HCT116 (cell line): ENCODE results near the gene MDFI. TPM values are rescaled to one million over a fixed set of nuclear protein-coding genes. Genes with fewer than 3 reads are reported as not detected.

Experiments used
- ATAC-seq: fragments of 200-7000 bp; cut with Tn5 transposase; 2 replicates; pipeline ENCODE4 v1.9.1; 2020; ENCODE audit warnings: mild to moderate bottlenecking, moderate library complexity
- BruUV-seq: library from RNA; stranded (reverse); fragments of 400-500 nt; replicated peaks from 2 replicates; lab custom pipeline; 2021; lab: Mats Ljungman, UMichigan
- CTCF ChIA-PET: fragments of 300-600 bp; sonication (Branson Sonifier 250); formaldehyde crosslinking; loops from one replicate; lab custom pipeline; 2021; ENCODE audit warnings: antibody characterized with exemption; lab: Charles Lee
- POLR2A ChIA-PET: fragments of 300-600, 350-600 bp; sonication (Branson Sonifier 250); formaldehyde crosslinking; loops from one replicate; lab custom pipeline; 2021; ENCODE audit warnings: antibody characterized with exemption; lab: Charles Lee
- RAD21 ChIA-PET, 2 experiments: fragments of 300-600 bp; sonication (Branson Sonifier 250); formaldehyde crosslinking; loops; one replicate each; lab custom pipeline; 2023; ENCODE audit warnings: low total read pairs in 2 of 2; ENCODE audit not compliant: uncharacterized antibody in 2 of 2, unreplicated experiment in 2 of 2, low non-redundant PET in 1 of 2; lab: Charles Lee
- DNase-seq: peaks from one replicate; pipeline ENCODE4 v3.0.0-alpha.2; 2010; ENCODE audit warnings: low read depth, low spot score
- H2AFZ ChIP-seq: fragments of 200-600 bp; shearing (Covaris generic), sonication (generic); 2 replicates; pipeline ENCODE4 v1.6.1; 2017; ENCODE audit warnings: low read depth, mixed run types, mixed read lengths, antibody characterized with exemption, low read length; ENCODE audit not compliant: poor library complexity, severe bottlenecking
- H3K27ac ChIP-seq: 2 replicates; pipeline ENCODE4 v1.5.1; 2012; ENCODE audit warnings: low read depth, low read length
- H3K27me3 ChIP-seq: fragments of 200-600 bp; sonication (generic); 2 replicates; pipeline ENCODE4 v1.6.1; 2016; ENCODE audit warnings: mixed run types, low read length, mixed read lengths; ENCODE audit not compliant: insufficient read depth
- H3K36me3 ChIP-seq, 2 experiments: fragments of 200-500 bp in 1 of 2; fragments of 200-600 bp in 1 of 2; sonication (Bioruptor generic) in 1 of 2; sonication (generic) in 1 of 2; 2 replicates each; pipeline versions ENCODE4 v1.5.1 to v1.6.1; 2014 to 2016; ENCODE audit warnings: low read length in 2 of 2, inconsistent platforms in 1 of 2, mixed read lengths in 1 of 2, mixed run types in 1 of 2; ENCODE audit not compliant: insufficient read depth in 2 of 2, control insufficient read depth in 1 of 2
- H3K4me1 ChIP-seq, 2 experiments: fragments of 200-600 bp in 1 of 2; sonication (generic) in 1 of 2; 2 replicates each; pipeline versions ENCODE4 v1.5.1 to v1.6.1; 2012 to 2017; ENCODE audit warnings: low read length in 2 of 2, inconsistent platforms in 1 of 2, mild to moderate bottlenecking in 1 of 2, mixed read lengths in 1 of 2, mixed run types in 1 of 2, moderate library complexity in 1 of 2; ENCODE audit not compliant: insufficient read depth in 2 of 2, control insufficient read depth in 1 of 2
- H3K4me2 ChIP-seq: fragments of 200-600 bp; sonication (generic); 2 replicates; pipeline ENCODE4 v1.6.1; 2017; ENCODE audit warnings: mixed run types, low read length, mixed read lengths
- H3K4me3 ChIP-seq, 2 experiments: fragments of 200-600 bp in 1 of 2; sonication (generic) in 1 of 2; replicated peaks in 1 of 2; 2 replicates each; pipeline ENCODE4 v1.5.1; 2011 to 2016; ENCODE audit warnings: low read length in 2 of 2, control low read depth in 1 of 2, low read depth in 1 of 2, mild to moderate bottlenecking in 1 of 2, mixed read lengths in 1 of 2, mixed run types in 1 of 2
- H3K79me2 ChIP-seq: fragments of 200-600 bp; sonication (generic); 2 replicates; pipeline ENCODE4 v1.6.1; 2017; ENCODE audit warnings: mild to moderate bottlenecking, mixed run types, low read length, moderate library complexity, mixed read lengths; ENCODE audit not compliant: insufficient read depth
- H3K9ac ChIP-seq: fragments of 200-600 bp; sonication (generic); 2 replicates; pipeline ENCODE4 v1.6.1; 2016; ENCODE audit warnings: low read length, mixed read lengths
- H3K9me2 ChIP-seq: fragments of 200-600 bp; sonication (generic), shearing (Covaris generic); 2 replicates; pipeline ENCODE4 v1.6.1; 2017; ENCODE audit warnings: mixed run types, mild to moderate bottlenecking, moderate library complexity; ENCODE audit not compliant: insufficient read depth
- H3K9me3 ChIP-seq, 2 experiments: fragments of 200-500 bp in 1 of 2; fragments of 200-600 bp in 1 of 2; sonication (Bioruptor generic) in 1 of 2; sonication (generic) in 1 of 2; 2 replicates each; pipeline ENCODE4 v1.6.1; 2014 to 2017; ENCODE audit warnings: low read length in 2 of 2, mixed read lengths in 2 of 2, inconsistent platforms in 1 of 2, low read depth in 1 of 2, mild to moderate bottlenecking in 1 of 2, mixed run types in 1 of 2, moderate library complexity in 1 of 2; ENCODE audit not compliant: control insufficient read depth in 1 of 2, insufficient read depth in 1 of 2
- H4K20me1 ChIP-seq: fragments of 200-600 bp; sonication (generic), shearing (Covaris generic); 2 replicates; pipeline ENCODE4 v1.6.1; 2017; ENCODE audit warnings: mixed run types, mild to moderate bottlenecking, moderate library complexity; ENCODE audit not compliant: insufficient read depth
- CBX3 ChIP-seq: IDR thresholded peaks from 2 replicates; pipeline ENCODE4 v1.6.1; 2012; ENCODE audit warnings: low read depth
- CTCF ChIP-seq, 3 experiments: fragments of 200-600 bp in 1 of 3; sonication (generic) in 1 of 3; IDR thresholded peaks in 2 of 3; conservative IDR thresholded peaks in 1 of 3; 2 replicates each; pipeline ENCODE4 v1.5.1; 2012 to 2017; ENCODE audit warnings: low read depth in 2 of 3, low read length in 2 of 3, antibody characterized with exemption in 1 of 3, borderline replicate concordance in 1 of 3, control low read depth in 1 of 3, mild to moderate bottlenecking in 1 of 3, mixed read lengths in 1 of 3, mixed run types in 1 of 3, moderate library complexity in 1 of 3; ENCODE audit not compliant: insufficient read depth in 1 of 3
- EGR1 ChIP-seq: IDR thresholded peaks from 2 replicates; pipeline ENCODE4 v1.6.1; 2012; ENCODE audit warnings: low read depth
- FOSL1 ChIP-seq: IDR thresholded peaks from 2 replicates; pipeline ENCODE4 v1.6.1; 2012; ENCODE audit warnings: low read depth
- POLR2AphosphoS5 ChIP-seq: IDR thresholded peaks from 2 replicates; pipeline ENCODE4 v1.6.1; 2011; ENCODE audit warnings: mild to moderate bottlenecking, low read depth, low read length, moderate library complexity
- RAD21 ChIP-seq: IDR thresholded peaks from 2 replicates; pipeline ENCODE4 v1.6.1; 2012; ENCODE audit warnings: low read depth, mild to moderate bottlenecking
- REST ChIP-seq: IDR thresholded peaks from 2 replicates; pipeline ENCODE4 v1.6.1; 2012; ENCODE audit warnings: low read depth
- SRF ChIP-seq: IDR thresholded peaks from 2 replicates; pipeline ENCODE4 v1.6.1; 2012; ENCODE audit warnings: low read depth
- TCF7L2 ChIP-seq: IDR thresholded peaks from 2 replicates; pipeline ENCODE4 v1.7.0; 2011; ENCODE audit warnings: borderline replicate concordance, inconsistent platforms; ENCODE audit not compliant: insufficient read depth, insufficient read length; ENCODE audit errors: extremely low read depth
- ZBTB33 ChIP-seq: IDR thresholded peaks from 2 replicates; pipeline ENCODE4 v1.6.1; 2011; ENCODE audit warnings: mild to moderate bottlenecking, low read length, moderate library complexity; ENCODE audit not compliant: insufficient replicate concordance; ENCODE audit errors: extremely low read depth
- intact Hi-C: fragments of 100-400 bp; cut with micrococcal nuclease; formaldehyde crosslinking; loops from 2 replicates; pipeline ENCODE4 v1.10.0; 2022
- total RNA-seq: library from RNA; stranded (reverse); gene quantifications from one replicate; pipeline ENCODE4 v1.2.1, GENCODE V29; 2021; ENCODE audit not compliant: unreplicated experiment

Gene MDFI
- total RNA-seq, 1 experiment from 2014 or later = 35.5 TPM

- H3K27ac ChIP-seq = no peak overlapping the region
- H4K20me1 ChIP-seq = no peaks in the 10 kb centered on the region
- H3K79me2 ChIP-seq = no peaks in the 10 kb centered on the region
- peaks cover 5 to 14% of the 10 kb centered on the region in 2 experiments; a peak in 3 of 4 replicates for H3K4me1 ChIP-seq
- ATAC-seq = no peak
- no peak for DNase-seq
- ChIA-PET CTCF (interaction anchor here (4.3 kb wide), 1 partner anchor 14 kb away, joined by 19 read pairs; no protein-coding TSS in a partner anchor), POLR2A (no interaction called here), RAD21 (no interaction called here)
- no TSS peak for BruUV-seq
- H2AFZ ChIP-seq = no peak overlapping the region
- H3K9me2 ChIP-seq = no peaks in the 10 kb centered on the region
- no peak overlapping the region for H3K4me3 ChIP-seq
- H3K27me3 ChIP-seq = no peaks in the 10 kb centered on the region
- no peak overlapping the region for H3K9ac ChIP-seq
- no peaks in the 10 kb centered on the region for H3K36me3 ChIP-seq
- no peak overlapping the region for H3K4me2 ChIP-seq
- no peaks in the 10 kb centered on the region for H3K9me3 ChIP-seq
- TF ChIP-seq ZBTB33 (no peak), REST (no peak), EGR1 (no peak), FOSL1 (no peak), CTCF (IDR thresholded peaks at IDR 0.05 in 2 of 3, conservative IDR thresholded peaks at IDR 0.05 in 1 of 3; ENCODE audit: borderline replicate concordance in 1 of 3, insufficient read depth in 1 of 3, low read depth in 2 of 3, low read length in 2 of 3) (no peak), SRF (no peak), CBX3 (no peak), RAD21 (no peak), POLR2AphosphoS5 (no peak), TCF7L2 (no peak)
- intact Hi-C loops = no loop called here
Measured at GRCh38 chr6:41692080-41692675, 53.9 kb downstream of the MDFI start.
